Stimulated activated CD8-positive, alpha-beta memory T cell treated with anti-CD3 and anti-CD28 coated beads, Interleukin-7, amount 100 ng/mL, for 48 hours (primary cell): ENCODE data around the gene TAC4.

Source experiments
- DNase-seq, 2 donors: peaks; one replicate each; pipeline ENCODE4 v3.0.0-alpha.2; 2020; ENCODE audit warnings: low read depth in 1 of 2; ENCODE audit errors: extremely low read depth in 1 of 2

Gene TAC4

DNA sequence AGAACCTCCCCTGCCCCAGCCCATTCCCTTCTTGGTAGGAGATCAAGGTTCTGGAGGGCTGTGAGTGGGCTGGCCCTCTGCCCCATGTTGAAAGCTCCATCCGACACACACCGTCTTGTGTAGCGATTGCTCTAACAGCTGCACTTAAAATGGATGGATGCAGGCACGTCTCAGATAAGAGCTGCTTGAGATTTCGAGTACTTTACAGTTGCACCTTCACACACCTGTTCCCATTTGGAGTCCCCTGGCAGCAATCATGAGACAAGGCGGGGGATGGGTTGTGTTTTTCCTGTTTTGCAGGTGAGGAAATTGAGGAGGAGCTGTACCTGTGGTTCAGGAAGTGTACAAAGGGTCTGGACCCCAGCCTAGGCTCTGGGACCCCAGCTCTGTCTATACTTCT is 25.6 kb upstream of the TAC4 start:
- no peak for DNase-seq

DNA sequence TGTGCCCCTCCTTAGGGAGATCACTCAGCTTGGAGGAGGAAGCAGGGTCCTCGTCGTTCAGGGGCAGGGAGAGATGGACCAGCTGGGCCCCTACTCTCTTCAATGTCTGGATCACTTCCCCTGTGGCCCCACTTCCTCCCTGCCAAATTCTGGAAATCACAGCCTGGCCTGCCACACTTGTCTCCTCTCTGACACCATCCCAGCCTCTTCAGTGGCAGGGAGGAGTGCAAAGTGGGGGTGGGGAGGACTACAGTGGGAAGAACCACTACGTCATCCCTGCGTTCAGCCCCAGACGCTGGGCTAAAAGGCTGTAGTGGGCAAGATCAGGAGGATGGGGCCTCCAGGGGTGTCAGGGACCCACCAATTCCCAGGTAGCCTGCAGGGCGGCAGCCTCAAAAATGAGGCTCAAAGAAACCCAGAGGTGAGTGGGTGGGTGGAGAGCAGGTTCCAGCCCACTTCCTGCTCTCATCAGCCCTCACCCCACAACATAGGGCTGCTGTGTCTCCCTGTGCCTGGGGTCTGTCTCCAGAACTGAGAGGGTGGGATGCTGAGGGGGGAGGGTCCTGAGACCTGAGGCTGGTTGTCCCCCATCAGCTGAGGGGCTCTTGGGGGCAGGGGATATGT is 25.0 kb upstream of the TAC4 start:
- DNase-seq = no peak

DNA sequence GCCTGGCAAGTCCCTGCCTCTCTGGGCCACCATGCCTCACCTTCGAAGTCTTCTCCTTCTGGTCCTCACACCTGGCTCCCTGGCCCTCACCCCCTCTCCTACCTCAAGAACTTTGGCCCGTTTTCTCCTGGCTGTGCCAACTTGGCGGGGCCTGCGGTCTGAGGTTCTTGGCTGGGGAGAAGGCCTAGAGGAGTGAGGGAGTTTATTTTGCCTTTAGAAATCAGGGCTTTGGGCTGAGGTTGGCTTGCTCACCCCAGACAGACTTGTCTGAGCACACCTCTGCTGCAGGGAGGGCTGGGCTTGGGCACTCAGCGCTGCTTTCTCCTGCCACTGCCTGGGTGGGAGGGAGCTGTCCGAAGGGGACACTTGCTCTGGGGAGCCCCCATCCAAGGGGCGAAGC is 23.3 kb upstream of the TAC4 start:
- DNase-seq = no peak

DNA sequence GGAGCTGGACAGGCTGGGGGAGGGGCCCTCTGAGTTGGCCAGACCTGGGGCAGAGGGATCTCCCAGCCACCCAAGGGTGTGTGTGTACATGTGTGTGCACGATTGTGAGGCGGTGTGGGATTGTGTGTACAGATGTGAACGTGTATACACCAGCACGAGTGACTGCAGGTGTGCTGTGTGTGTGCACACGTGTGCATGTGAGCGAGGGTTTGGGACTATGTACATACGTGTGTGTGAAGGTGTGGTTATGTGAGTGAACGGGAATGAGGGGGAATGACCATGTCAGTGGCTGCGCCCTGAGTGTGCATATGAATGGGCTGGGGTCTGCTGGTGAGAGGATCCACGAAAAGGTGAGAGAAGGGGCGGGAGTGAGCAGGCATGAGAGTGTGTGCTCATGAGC is 22.4 kb upstream of the TAC4 start:
- DNase-seq = no peak

DNA sequence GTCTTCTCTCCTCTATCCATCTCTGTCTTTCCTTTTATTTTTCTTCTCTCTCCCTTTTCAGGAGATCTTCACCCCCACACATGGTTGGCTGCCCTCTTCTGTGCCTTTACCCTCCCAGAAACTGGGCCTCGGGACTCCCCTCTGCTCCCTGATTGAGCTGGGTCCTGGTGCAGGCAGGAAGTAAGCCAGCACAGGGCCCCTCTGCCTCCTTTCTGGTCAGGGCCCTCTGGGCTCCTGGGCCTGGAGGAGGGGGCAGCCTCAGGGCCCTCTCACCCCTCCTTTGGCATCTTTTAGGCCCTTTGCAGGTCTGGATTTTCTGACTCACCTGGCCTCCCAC is 21.1 kb upstream of the TAC4 start:
- no peak for DNase-seq

DNA sequence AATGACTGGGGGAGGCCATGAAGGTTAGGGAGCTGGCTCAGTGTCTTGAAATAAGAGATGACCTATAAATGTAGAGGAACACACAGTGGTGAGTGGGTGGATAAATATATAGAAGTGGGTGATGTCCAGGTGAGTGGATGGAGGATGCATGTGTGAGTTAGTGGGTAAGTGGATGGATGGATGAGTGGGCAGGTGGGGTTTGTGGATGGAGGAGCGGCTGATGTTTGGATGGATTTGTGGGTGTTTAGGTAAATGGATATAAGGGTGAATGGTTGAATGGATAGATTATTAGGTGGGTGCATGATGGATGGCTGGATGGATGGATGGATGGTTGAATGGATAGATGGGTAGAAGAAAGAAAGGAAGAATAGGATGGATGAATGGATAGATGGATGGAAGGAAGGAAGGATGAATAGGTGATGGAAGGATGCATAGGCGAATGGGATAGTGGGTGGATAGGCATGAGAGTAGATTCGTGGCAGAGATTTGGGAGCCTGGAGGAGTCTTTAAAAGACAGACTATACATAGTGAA is 19.1 kb upstream of the TAC4 start:
- no peak for DNase-seq

DNA sequence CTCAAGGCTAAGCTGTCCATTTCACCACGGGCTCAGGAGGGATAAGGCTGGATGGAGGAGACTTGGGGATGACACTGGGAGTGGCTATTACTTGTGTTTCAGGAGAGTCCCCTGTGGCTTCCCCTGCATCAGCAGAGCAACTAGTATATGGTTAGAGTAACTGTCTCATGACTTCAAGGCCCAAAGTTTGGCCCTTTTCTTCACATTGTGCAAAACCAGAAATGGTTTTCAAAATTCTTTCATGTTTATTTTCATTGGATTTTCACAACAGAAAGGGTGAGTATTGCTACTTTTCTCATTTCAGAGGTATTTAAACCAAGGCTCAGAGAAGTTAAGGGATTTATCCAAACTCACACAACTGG is 18.1 kb upstream of the TAC4 start:
- DNase-seq = no peak

DNA sequence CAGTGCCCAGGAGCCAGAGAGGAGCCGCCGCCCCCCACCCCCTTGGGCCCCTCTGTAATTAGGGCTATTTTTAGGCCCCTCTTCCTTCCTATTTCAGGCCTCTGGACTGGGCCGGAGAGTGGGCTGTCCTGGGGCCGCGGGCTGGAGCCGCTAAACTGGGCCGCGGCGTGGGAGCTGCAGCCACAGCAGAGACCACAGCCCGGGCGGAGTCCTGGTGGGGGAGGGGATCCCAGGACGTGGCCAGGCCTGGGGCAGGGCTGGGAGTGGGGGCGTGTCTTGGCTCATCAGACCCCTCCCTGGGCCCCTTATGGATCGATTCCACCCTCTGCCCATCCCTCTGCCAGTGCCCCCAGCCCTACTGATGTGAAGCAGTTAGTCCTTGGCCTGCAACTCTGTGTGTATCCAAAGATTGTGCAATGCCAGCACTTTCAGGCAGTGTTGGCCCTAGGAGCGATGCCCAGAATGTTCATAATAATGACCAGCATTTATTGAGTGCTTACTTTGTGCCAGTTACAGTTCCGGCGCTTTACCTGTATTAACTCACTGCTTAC is 15.0 kb upstream of the TAC4 start:
- no peak for DNase-seq

DNA sequence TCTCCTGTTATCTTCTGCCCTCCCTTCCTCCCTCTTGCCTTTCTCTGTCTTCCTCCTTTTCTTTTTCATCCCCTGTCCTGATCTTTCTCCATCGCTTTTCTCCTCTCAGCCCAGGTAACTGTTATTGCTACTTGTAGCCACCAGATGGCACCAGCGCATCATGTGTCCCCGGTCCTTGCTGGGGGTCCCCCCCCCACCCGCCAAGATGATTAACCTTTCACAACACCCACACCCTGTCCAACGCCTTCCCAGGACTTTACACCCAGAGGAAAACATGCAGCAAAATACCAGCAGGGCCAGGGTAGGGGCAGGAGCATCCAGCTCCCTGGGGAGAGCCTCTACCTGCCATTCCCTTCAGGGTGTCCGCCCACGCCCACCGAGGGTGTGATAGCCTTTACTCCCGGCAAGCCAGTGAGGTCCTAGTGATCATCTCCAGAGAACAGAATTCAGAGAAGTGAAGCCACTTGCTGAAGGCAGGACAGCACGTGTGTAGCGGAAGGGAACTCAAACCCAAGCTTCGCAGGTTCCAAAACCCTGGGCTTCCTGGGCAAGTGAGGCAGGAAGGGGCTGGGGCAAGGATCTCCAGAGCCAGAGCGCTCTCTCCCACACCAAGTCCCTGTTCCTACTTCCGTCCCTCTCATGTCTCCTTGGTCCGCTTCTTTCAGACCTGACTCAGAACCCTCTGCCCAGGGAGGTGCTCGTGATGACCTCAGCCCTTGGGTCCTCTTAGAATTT is 13.4 kb upstream of the TAC4 start:
- DNase-seq = peak; percentile 9 to 25

DNA sequence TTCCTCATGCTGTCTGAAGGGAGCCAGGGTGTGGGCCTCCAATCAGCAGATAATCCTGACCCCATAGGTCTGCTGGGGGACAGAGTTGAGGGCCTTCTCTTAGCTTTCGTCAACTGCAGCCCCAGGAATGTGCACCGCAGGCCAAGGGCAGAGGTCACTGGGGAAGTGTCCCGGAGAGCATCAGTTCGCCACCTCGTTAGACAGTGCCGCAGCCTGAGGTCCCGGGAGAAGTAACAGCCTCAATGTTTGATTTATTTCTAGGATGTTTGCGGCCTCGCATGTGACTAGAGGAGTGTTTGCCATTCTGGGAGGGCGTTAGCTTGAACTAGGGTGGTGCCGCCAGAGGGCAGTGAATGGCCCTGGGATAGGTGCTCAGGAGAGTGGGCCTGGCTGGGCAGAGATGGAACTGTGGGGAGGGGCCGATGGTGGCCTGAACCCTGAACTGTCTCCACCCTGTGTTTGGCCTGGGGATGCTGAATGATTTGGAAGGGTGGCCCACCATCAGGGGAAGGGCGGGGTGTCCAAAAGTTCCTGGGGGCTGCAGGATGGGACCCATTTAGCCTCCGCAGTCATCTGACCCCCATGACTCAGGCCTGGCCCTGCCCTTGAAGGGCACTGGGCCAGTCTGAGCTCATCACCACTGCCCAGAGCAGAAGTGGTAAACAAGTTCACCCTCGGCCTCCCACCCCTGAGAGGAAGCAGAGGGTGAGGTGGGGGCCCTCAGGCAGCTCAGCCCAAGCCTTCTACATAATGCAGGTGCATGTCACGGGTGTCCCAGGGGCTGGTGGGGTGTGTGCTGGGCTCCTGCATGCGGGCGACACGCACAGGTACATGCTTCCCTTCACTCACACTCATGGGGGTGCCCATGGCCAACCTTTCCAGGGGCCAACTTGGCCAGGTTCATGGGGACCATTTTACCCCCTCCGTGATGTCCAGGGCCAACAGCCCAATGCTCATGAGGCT is 12.4 kb upstream of the TAC4 start:
- DNase-seq = no peak

DNA sequence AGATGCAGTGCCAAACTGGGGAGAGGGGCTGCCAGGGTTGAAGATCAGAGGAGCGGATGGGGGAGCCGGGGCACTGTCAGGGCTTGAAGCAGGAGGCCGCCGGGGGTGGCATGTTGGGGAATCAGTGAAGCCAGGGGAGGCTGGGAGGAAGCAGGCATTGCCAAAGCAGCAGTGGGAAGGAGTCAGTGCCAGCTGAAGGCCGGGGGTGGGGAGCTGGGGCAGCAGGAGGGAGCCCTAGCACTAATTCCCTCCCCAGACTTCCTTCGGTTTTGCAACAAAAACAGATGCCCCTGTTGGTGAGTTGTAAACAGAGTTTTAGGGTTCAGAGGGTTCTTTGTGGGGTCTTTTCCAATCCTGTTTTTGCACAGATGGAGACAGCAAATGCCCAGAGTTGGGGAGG is 10.9 kb upstream of the TAC4 start:
- no peak for DNase-seq

DNA sequence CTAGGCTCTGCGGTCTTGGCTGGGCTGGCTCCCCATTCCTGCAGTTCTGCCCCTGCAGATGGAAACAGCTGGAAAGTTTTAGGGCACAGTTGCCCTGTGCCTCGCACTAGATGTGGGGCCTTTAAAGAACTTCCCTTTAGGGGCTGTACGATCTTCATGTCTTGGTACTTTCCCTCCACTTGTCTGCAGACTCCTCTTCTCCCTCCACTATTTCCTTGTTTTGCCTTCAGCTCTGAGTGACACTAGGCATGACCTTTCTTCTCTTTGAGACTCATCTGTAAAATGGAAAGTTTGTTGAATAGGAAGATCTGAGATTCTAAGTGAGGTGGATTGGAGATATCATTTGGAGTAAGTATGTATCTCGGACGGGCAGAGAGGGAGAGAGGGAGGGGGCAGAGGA is 6.3 kb upstream of the TAC4 start:
- no peak for DNase-seq

DNA sequence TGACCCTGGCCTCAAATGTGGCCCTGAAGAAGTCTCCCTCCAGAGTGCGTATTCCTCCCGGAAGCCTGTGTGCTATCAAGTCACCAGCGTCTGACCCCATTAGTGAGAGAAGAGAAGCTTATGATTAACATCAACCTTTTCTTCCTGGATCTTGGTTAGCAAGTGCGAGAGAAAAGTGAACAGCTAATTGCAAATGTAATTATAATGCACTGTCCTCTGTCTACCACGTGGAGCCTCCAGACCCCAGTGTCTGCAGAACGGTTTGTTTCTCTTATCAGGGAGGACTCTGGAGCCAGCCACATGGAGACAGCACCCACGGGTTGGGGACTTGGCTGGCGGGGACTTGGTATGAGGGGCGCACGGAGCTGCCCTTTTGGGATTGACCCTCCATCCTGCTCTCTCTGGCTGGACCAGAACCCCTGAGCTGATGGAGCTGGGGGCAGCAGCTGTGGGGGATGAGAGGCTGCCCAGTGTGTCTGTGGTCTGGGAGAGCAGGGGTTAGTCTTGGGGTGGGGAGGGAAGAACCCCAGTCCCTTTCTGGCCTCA is 5.7 kb upstream of the TAC4 start:
- no peak for DNase-seq

DNA sequence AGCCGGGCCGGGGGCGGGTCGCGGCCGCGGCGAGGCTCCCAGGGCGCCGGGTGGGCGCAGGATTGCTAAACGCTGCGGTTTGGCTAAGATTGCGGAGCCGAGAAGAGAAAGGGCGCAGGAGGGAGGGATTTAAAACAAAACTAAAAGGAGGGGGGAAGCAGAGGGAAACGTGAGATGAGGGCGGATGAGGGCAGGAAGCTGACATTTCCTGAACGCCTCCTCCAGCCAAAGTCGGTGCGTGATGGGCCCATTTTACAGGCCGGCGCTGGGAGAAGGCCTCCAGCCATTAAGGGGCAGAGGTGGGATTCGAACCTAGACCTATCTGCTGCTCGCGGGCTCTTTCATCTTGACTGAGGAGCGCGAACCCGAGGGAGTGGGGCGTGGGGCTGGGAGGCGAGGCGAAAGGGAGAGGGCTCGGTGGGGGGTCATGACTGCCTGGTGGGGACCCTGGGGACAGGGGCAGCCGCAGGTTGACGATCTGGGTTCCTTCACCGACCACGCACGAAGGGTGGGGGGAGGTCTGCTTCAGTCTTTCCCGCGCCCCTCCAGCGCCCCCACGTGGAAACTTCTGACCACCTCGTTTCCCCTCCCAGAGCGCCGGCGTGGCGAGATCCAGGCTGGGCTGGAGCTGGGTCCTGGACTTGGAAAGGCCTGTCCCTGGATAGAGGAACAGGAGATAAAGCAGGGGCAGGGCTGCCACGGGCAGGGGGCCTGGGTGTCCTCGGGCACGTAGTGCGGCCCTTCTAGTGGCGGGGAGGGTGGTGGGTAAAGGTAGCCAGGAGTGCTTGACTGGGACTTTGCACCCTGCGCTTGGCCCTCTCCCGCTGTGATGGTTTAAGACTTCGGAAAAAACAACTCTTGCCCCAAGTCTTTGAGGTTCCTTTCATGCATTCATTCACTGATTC is 3.8 kb upstream of the TAC4 start:
- peak; percentile 21 to 52 for DNase-seq

DNA sequence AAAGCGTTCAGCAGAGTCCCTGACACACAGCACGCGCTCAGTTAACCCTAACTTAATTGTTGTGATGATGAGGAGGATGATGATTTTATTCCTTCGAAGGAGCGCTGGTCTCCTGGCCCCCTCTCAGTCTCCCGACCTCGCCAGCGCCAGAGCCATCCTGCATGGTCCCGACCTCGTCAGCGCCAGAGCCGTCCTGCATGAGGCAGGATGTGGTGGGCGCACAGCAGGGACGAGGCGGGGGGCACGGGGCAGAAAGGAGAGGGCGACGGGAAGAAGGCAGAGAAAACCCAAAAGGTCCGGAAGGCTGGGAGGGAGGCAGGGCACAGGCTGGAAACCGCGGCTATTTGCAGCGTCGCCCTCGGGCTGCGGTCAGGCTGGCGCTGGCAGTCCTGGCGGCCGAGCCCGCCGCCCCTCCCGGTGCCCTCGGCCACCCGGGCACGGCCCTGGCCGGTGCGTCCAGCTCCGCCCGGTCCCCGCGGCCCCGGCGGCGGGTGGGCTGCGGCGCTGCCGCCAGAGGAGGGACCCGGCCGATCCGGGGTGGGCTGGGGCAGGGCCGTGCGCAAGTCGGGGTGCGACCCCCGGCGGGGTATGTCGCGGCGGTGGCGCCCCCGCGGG is 3.0 kb upstream of the TAC4 start:
- no peak for DNase-seq

DNA sequence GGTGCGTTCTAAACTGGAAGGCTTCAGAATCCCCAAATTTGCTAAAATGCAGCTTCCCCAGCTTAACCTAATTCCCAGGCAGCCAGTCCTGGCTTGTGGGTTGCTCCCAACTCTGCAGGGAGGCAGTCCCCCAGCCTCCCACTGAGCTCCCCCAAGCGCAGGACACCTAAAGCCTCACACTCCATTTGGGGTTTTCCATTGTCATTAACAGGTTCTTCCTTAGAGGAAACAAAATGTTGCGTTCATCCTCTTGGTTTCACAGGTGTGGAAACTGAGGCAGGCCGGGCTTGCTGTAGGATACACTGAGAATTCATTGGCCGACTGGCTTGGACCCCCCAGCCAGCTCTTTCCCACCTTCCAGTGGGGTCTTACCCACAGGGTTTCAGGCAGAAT is 2.3 kb upstream of the TAC4 start:
- no peak for DNase-seq

DNA sequence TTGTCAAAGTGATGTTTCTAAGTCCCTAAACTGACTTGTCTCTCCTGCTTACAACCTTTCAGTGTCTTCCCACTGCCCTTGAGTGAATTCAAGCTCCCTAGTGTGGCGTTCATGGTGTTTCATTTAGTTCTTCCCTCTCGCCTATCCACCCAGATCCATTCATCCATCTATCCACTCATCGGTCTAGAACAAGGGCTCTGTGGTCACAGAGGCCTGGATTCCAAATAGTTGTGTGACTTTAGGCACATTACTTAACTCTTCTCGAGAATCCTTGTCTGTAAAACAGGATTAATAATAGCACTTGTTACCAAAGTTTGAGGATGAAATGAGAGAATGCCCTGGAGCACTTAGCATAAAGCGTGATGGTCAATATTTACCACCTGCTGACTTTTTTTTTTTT is 870 bp upstream of the TAC4 start:
- no peak for DNase-seq

DNA sequence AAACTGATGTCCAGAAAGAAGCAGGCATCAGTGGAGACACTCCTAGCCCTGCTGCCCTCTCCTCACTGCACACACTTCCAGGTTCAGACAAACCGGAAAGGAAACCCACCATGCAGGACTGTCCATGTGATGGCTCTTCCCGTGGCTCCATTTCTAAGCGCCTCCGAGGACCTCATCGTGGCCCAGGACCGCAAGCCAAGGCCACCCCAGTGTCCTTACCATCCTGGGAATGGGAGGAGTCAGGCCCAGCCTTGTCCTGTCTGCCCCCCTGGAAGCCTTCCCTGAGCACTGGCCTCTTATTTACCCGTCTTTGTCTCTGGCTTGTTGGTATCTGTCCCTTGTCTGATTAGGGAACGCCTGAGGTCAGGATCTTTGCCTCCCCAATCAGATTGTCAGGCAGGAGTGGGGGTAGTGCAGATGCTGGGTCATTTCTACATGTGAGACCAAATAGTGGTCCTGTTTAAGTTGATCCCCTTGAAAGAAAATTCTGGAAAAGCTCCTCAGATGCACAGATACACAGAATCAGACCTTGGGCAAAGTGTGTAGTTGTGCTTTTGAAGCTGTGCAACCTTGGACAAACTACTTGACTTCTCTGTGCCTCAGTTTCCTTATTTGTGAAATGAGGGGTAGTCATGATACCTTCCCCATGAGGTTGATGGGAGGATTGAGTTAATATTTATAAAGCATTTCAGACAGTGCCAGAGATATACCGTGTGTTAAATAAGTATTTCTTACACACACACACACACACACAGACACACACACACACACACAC is 744 bp downstream of the TAC4 start:
- no peak for DNase-seq

DNA sequence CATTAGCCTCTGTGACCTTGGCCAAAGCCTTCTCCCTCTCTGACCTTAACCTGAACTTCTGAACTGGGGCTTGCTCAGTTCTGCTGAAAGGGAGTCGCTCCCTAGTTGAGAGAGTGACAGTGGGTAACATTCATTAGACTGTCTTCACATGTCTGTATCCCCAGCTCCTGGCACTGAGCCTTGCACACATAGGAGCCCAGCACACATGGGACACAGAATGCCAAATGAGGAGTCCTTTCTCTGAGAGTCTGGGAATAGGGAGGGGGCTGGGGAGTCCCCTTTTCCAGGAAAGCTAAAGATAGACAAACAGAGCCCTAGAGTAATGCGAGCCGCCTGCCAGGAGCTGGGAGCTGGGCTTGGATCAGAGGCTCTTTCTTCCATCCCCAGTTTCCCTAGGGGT is 2.5 kb downstream of the TAC4 start:
- no peak for DNase-seq
